Measurements from ENCODE around the gene IDS.

DNA sequence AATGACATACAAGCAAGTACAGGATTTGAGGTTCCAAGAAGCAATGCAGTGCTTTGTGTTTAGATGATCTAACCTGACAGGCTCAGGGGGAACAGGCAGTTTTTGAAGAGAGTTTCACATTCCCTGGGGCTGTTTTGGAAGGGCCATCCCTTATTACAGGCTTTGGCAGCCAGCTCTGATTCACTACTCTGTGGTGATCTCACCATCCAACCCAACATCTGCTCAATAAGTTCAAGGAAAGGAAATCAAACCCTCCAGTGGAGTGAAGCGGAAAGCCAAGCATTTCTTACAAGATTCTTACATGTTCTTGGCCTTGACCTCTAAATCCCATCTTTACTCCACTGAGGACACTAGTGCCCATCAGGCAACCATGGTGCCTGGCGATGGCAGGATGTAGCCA, 7.5 kb downstream of the IDS start:
- TF ChIP-seq, protein P1, sequence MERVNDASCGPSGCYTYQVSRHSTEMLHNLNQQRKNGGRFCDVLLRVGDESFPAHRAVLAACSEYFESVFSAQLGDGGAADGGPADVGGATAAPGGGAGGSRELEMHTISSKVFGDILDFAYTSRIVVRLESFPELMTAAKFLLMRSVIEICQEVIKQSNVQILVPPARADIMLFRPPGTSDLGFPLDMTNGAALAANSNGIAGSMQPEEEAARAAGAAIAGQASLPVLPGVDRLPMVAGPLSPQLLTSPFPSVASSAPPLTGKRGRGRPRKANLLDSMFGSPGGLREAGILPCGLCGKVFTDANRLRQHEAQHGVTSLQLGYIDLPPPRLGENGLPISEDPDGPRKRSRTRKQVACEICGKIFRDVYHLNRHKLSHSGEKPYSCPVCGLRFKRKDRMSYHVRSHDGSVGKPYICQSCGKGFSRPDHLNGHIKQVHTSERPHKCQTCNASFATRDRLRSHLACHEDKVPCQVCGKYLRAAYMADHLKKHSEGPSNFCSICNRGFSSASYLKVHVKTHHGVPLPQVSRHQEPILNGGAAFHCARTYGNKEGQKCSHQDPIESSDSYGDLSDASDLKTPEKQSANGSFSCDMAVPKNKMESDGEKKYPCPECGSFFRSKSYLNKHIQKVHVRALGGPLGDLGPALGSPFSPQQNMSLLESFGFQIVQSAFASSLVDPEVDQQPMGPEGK (CRISPR knock-in tag; IDR thresholded peaks at IDR 0.05; ENCODE audit: borderline replicate concordance), result no peak
- TF ChIP-seq ZFP3 (CRISPR knock-in tag; IDR thresholded peaks at IDR 0.05), result no peak
- no peak for TF ChIP-seq SNAI2 (CRISPR knock-in tag; IDR thresholded peaks at IDR 0.05)
